Lung (tissue), 12 donors: Measurements from ENCODE around the gene FCRL6. TPM values are rescaled to one million over a fixed set of nuclear protein-coding genes. Genes with fewer than 3 reads are reported as not detected.
A peak's percentile ranks its signal among the peaks of the same experiment; 100 is the strongest.

Source experiments
- ATAC-seq: fragments of 200-7000 bp; cut with Tn5 transposase; one replicate; pipeline ENCODE4 v1.9.1; 2020; ENCODE audit warnings: moderate number of reproducible peaks; ENCODE audit not compliant: insufficient read depth, low FRiP score
- DNase-seq, 3 donors: peaks; one replicate each; pipeline ENCODE4 v3.0.0-alpha.2; 2013 to 2017
- H3K27ac ChIP-seq, 2 donors: one replicate each; pipeline ENCODE4 v1.5.1; 2013; ENCODE audit warnings: mild to moderate bottlenecking in 2 of 2, moderate library complexity in 2 of 2, control low read depth in 1 of 2, inconsistent platforms in 1 of 2, low read depth in 1 of 2, low read length in 1 of 2
- H3K27me3 ChIP-seq, 3 donors: one replicate each; pipeline ENCODE4 v1.5.1; 2013; ENCODE audit warnings: low read length in 2 of 3; ENCODE audit not compliant: control insufficient read depth in 3 of 3, insufficient read depth in 3 of 3
- H3K36me3 ChIP-seq, 4 donors: one replicate each; pipeline ENCODE4 v1.5.1; 2013; ENCODE audit warnings: low read length in 4 of 4, mild to moderate bottlenecking in 1 of 4, moderate library complexity in 1 of 4; ENCODE audit not compliant: control insufficient read depth in 4 of 4, insufficient read depth in 4 of 4
- H3K4me1 ChIP-seq, 5 donors: one replicate each; pipeline ENCODE4 v1.5.1; 2013; ENCODE audit warnings: low read length in 5 of 5, mild to moderate bottlenecking in 2 of 5, moderate library complexity in 1 of 5; ENCODE audit not compliant: control insufficient read depth in 5 of 5, insufficient read depth in 5 of 5
- H3K4me3 ChIP-seq: one replicate; pipeline ENCODE4 v1.5.1; 2013; ENCODE audit warnings: mild to moderate bottlenecking, control low read depth, moderate library complexity
- H3K9ac ChIP-seq, 2 donors: one replicate each; pipeline ENCODE4 v1.5.1; 2013; ENCODE audit warnings: low read length in 2 of 2, control low read depth in 1 of 2; ENCODE audit not compliant: insufficient read depth in 1 of 2
- H3K9me3 ChIP-seq, 4 donors: one replicate each; pipeline ENCODE4 v1.5.1; 2013; ENCODE audit warnings: low read length in 3 of 4, mild to moderate bottlenecking in 1 of 4, moderate library complexity in 1 of 4; ENCODE audit not compliant: control insufficient read depth in 4 of 4, insufficient read depth in 3 of 4
- CTCF ChIP-seq: IDR thresholded peaks from 2 replicates; pipeline ENCODE4 v1.5.1; 2012; ENCODE audit warnings: mild to moderate bottlenecking; ENCODE audit errors: control extremely low read depth, extremely low read depth
- WGBS, 2 donors: extraction: QIAGEN DNeasy Blood & Tissue Kit; methylation state at CpG; one replicate each; pipeline ENCODE4 v1.1.7; 2013; 5-methylcytosine and 5-hydroxymethylcytosine counted together
- polyA plus RNA-seq, 2 donors: library from polyadenylated mRNA; stranded (reverse); fragments of 200-250 nt; gene quantifications; one replicate each; pipeline ENCODE4 v1.2.1, GENCODE V29; 2013
- total RNA-seq, 2 donors: library from RNA; depleted of rRNA in 1 of 2; stranded (reverse); fragments of >200 nt in 1 of 2; gene quantifications; one replicate each; pipeline ENCODE4 v1.2.1, GENCODE V29; 2014 to 2021
- donor health status: control.
- donor health status: control.
- donor health status: Bipolar disorder and iron deficiency.
- donor health status: healthy.
- donor health status: DM: yes; HTN: yes; CAD: no.

The FCRL6 gene
- total and polyA plus RNA-seq, 4 donors, result 0.55 to 0.82 (median 0.71) TPM

GRCh38 chr1:159823406-159823805, 21.2 kb downstream of the FCRL6 start:
- H3K27ac ChIP-seq, result no peak overlapping the region
- DNase-seq, result peak in 1 of 3 donors; percentile 32
- 49 to 63% methylated on average over 7 of the region's 7 CpGs for WGBS, 2 donors
- H3K9ac ChIP-seq, result no peak overlapping the region
- H3K36me3 ChIP-seq, result no peaks in the 10 kb centered on the region
- no peak overlapping the region for H3K4me3 ChIP-seq
- H3K9me3 ChIP-seq, result no peaks in the 10 kb centered on the region
- no peak for ATAC-seq
- peaks cover 0 to 4% (median 0%) of the 10 kb centered on the region in 3 donors for H3K27me3 ChIP-seq
- TF ChIP-seq CTCF, result no peak
- H3K4me1 ChIP-seq, result peaks cover 0 to 4% (median 0%) of the 10 kb centered on the region in 5 donors

DNA sequence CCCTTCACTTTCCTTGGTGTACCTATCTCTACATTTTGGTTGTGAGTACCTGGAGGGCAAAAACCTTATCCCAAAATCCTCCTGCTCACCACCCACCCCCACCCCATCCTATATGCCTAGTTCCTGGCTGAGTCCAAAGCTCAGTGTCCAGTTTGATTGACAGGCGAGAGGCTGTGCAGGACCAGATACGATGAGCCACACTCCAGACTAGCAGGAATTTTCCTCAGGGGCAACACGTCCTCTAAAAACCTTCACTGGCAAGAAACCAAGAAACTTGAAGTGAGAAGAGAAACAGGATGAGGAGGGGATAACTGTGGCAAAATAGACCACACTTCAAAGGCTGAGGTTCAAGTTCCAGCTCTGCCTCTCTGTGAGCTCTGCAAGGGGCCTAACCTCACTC, 23.4 kb downstream of the FCRL6 start:
- no peak for DNase-seq
- Histone ChIP-seq H3K36me3 (no peaks in the 10 kb centered on the region), H3K27me3 (peaks cover 0 to 4% (median 0%) of the 10 kb centered on the region in 3 donors), H3K9ac (no peak overlapping the region), H3K4me1 (peaks cover 0 to 9% (median 0%) of the 10 kb centered on the region in 5 donors), H3K4me3 (no peak overlapping the region), H3K9me3 (no peaks in the 10 kb centered on the region), H3K27ac (no peak overlapping the region)
- 51 to 55% methylated on average over 3 of the region's 3 CpGs for WGBS, 2 donors
- ATAC-seq, result no peak
- TF ChIP-seq CTCF, result no peak

- Histone ChIP-seq H3K9me3 (no peaks in the 10 kb centered on the region), H3K36me3 (no peaks in the 10 kb centered on the region), H3K4me3 (no peak within 1 kb of the TSS), H3K27me3 (peaks cover 0 to 4% (median 0%) of the 10 kb centered on the region in 3 donors), H3K27ac (peak within 1 kb of the TSS in 1 of 2 donors; percentile 26), H3K9ac (no peak within 1 kb of the TSS), H3K4me1 (peaks cover 0 to 18% (median 0%) of the 10 kb centered on the region in 5 donors)
- no peak for DNase-seq
- WGBS, 2 donors, result 48 to 56% methylated on average over 11 of the region's 11 CpGs
- peak; percentile 36 for ATAC-seq
- TF ChIP-seq CTCF, result no peak
These were observed 24.4 kb downstream of the FCRL6 start, which contains the start of gene SLAMF8 for GRCh38 chr1:159826441-159827101. Gene SLAMF8, plus strand, starts transcription at chr1:159826873. Its CDS starts 26 bp downstream, at chr1:159826899.
